Activated CD8-positive, alpha-beta T cell treated with anti-CD3 and anti-CD28 coated beads for 36 hours (primary cell): Measurements from ENCODE around the gene MTG1. TPM values are rescaled to one million over a fixed set of nuclear protein-coding genes. Genes with fewer than 3 reads are reported as not detected.
"Not testable (repeated sequence)": the region's sequence is repeated elsewhere in the genome, so short reads cannot be mapped to it uniquely, and the experiment has no call there.

Experiments used
- ATAC-seq: fragments of 200-7000 bp; cut with Tn5 transposase; one replicate; pipeline ENCODE4 v1.10.0; 2021; ENCODE audit warnings: mild to moderate bottlenecking, moderate library complexity
- CTCF ChIA-PET: fragments of 350-600 bp; sonication (Branson Sonifier 250); formaldehyde crosslinking; loops from one replicate; lab custom pipeline; 2021; ENCODE audit warnings: antibody characterized with exemption; lab: Charles Lee
- POLR2A ChIA-PET: fragments of 350-600 bp; sonication (Branson Sonifier 250); formaldehyde crosslinking; loops from one replicate; lab custom pipeline; 2021; ENCODE audit warnings: antibody characterized with exemption; lab: Charles Lee
- DNase-seq: peaks from one replicate; pipeline ENCODE4 v3.0.0-alpha.2; 2020
- H3K27ac Mint-ChIP-seq: one replicate; pipeline ENCODE4 v1.8.0; 2021; ENCODE audit warnings: mild to moderate bottlenecking, mixed read lengths
- H3K27me3 Mint-ChIP-seq: one replicate; pipeline ENCODE4 v1.8.0; 2021; ENCODE audit warnings: mixed read lengths
- H3K36me3 Mint-ChIP-seq: one replicate; pipeline ENCODE4 v1.8.0; 2021; ENCODE audit warnings: low read depth, mixed read lengths
- H3K4me1 Mint-ChIP-seq: one replicate; pipeline ENCODE4 v1.8.0; 2021; ENCODE audit warnings: low read depth, mixed read lengths
- H3K4me3 Mint-ChIP-seq: one replicate; pipeline ENCODE4 v1.8.0; 2021; ENCODE audit warnings: mild to moderate bottlenecking, moderate library complexity, mixed read lengths
- H3K9me3 Mint-ChIP-seq: one replicate; pipeline ENCODE4 v1.8.0; 2021; ENCODE audit warnings: mixed read lengths
- CTCF ChIP-seq: fragments of 200-600 bp; IDR thresholded peaks from one replicate; pipeline ENCODE4 v1.8.0; 2022; ENCODE audit warnings: antibody characterized with exemption, mild to moderate bottlenecking
- intact Hi-C: fragments of 100-400 bp; cut with micrococcal nuclease; formaldehyde crosslinking; loops from one replicate; pipeline ENCODE4 v1.10.0; 2022
- total RNA-seq, 2 experiments: library from RNA; stranded (reverse); gene quantifications; one replicate each; pipeline ENCODE4 v1.2.3, GENCODE V29; 2021

The MTG1 gene
- total RNA-seq, 2 experiments from 2014 or later: 45.7 to 48.9 TPM

- POLR2A ChIA-PET: no interaction called here
- intact Hi-C loops: no loop called here
- no peak overlapping the region for H3K4me3 Mint-ChIP-seq
- no peak for TF ChIP-seq CTCF
- H3K4me1 Mint-ChIP-seq: peaks cover 54% of the 10 kb centered on the region
- peak overlapping the region; percentile 23 for H3K27ac Mint-ChIP-seq
- H3K27me3 Mint-ChIP-seq: no peaks in the 10 kb centered on the region
- H3K36me3 Mint-ChIP-seq: peaks cover 78% of the 10 kb centered on the region
- no peak for DNase-seq
- CTCF ChIA-PET: interaction anchor here (0.8 kb wide), 1 partner anchor 33 kb away, joined by 3 read pairs; no protein-coding TSS in a partner anchor
- peaks cover 9% of the 10 kb centered on the region for H3K9me3 Mint-ChIP-seq
- ATAC-seq: peak; percentile 51
These were observed 12.0 kb downstream of the MTG1 start for GRCh38 chr10:133405844-133406527.

GRCh38 chr10:133411523-133412380, 17.8 kb downstream of the MTG1 start:
- intact Hi-C loops: no loop called here
- Mint-ChIP-seq H3K27ac (no peak overlapping the region), H3K36me3 (peaks cover 86% of the 10 kb centered on the region), H3K9me3 (peaks cover 26% of the 10 kb centered on the region), H3K4me1 (peaks cover 22% of the 10 kb centered on the region), H3K4me3 (no peak overlapping the region), H3K27me3 (no peaks in the 10 kb centered on the region)
- ATAC-seq: no peak
- POLR2A ChIA-PET: interaction anchor here (1.1 to 2.8 kb wide), 3 partner anchors 10 to 21 kb away, joined by 3 to 8 read pairs (median 5); no protein-coding TSS in a partner anchor
- DNase-seq: no peak
- no peak for TF ChIP-seq CTCF
- CTCF ChIA-PET: interaction anchor here (1.1 to 1.6 kb wide), 2 partner anchors 27 to 82 kb away, joined by 3 to 5 read pairs; no protein-coding TSS in a partner anchor

- no peak overlapping the region for H3K27ac Mint-ChIP-seq
- no peak for TF ChIP-seq CTCF
- H3K4me1 Mint-ChIP-seq: peaks cover 16% of the 10 kb centered on the region
- H3K27me3 Mint-ChIP-seq: no peaks in the 10 kb centered on the region
- peaks cover 81% of the 10 kb centered on the region for H3K36me3 Mint-ChIP-seq
- ChIA-PET CTCF (interaction anchor here (1.1 to 1.6 kb wide), 2 partner anchors 26 to 83 kb away, joined by 3 to 5 read pairs; no protein-coding TSS in a partner anchor), POLR2A (interaction anchor here (1.5 to 2.8 kb wide), 2 partner anchors 9 to 22 kb away, joined by 5 to 8 read pairs; no protein-coding TSS in a partner anchor)
- ATAC-seq (no peak), DNase-seq (no peak)
- intact Hi-C loops: no loop called here
- no peak overlapping the region for H3K4me3 Mint-ChIP-seq
- peaks cover 26% of the 10 kb centered on the region for H3K9me3 Mint-ChIP-seq
These were observed 18.4 kb downstream of the MTG1 start for GRCh38 chr10:133412381-133412711.

GRCh38 chr10:133414401-133414800, 20.4 kb downstream of the MTG1 start:
- H3K27me3 Mint-ChIP-seq, CTCF ChIA-PET, intact Hi-C loops, H3K27ac Mint-ChIP-seq, ATAC-seq, POLR2A ChIA-PET, H3K4me1 Mint-ChIP-seq, DNase-seq, H3K4me3 Mint-ChIP-seq: not testable (repeated sequence)
- Mint-ChIP-seq H3K36me3 (peaks cover 69% of the 10 kb centered on the region), H3K9me3 (peaks cover 23% of the 10 kb centered on the region)

- ATAC-seq: no peak
- TF ChIP-seq CTCF: no peak
- CTCF ChIA-PET: no interaction called here
- peaks cover 56% of the 10 kb centered on the region for H3K36me3 Mint-ChIP-seq
- POLR2A ChIA-PET: interaction anchor here (0.7 kb wide), 1 partner anchor 68 kb away, joined by 3 read pairs; no protein-coding TSS in a partner anchor
- intact Hi-C loops: no loop called here
- no peak for DNase-seq
- H3K9me3 Mint-ChIP-seq: peaks cover 20% of the 10 kb centered on the region
- no peak overlapping the region for H3K27ac Mint-ChIP-seq
- H3K4me3 Mint-ChIP-seq: no peak overlapping the region
- no peaks in the 10 kb centered on the region for H3K4me1 Mint-ChIP-seq
- H3K27me3 Mint-ChIP-seq: no peaks in the 10 kb centered on the region
These were observed 21.8 kb downstream of the MTG1 start for GRCh38 chr10:133415752-133416151.
